Measurements from ENCODE around the gene FXYD2. TPM values are rescaled to one million over a fixed set of nuclear protein-coding genes. Genes with fewer than 3 reads are reported as not detected.

Gene FXYD2
- total and polyA plus RNA-seq, 9 of the 15 experiments (the other 6 are each of a cell fraction or from before 2014, with no cell fraction given), result not detected

DNA sequence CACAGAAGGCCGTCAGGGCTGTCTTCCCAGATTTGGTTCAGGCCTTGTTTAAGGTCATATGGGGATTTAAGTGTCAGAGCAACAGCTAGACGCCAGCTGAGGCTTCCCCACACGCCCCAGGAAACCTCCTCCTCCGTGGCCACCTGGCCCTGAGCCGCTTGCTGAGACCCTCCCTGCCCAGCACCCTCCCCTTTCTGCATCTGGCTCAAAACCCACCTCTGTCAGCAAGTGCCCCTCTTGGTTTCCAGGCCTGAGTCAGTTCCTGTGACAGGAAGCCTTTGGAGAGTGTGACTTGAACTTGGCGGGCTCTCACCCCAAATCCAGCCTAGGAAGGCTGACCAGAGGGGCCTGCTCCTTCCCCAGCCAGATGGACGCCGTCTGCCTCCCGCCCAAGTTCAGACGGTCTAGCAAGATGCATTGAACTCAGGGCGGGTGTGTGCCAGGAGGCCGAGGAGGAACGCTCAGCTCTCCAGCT is 561 bp downstream of the FXYD2 start:
- Histone ChIP-seq H2AFZ (ENCODE audit: low read depth, low read length) (no peak overlapping the region), H3K79me2 (ENCODE audit: control insufficient read depth, insufficient read depth, low read length) (no peaks in the 10 kb centered on the region), H4K20me1 (replicated peaks; ENCODE audit: control insufficient read depth, insufficient read depth, low read length) (peaks cover 13% of the 10 kb centered on the region; the same call in 1 of the 2 replicates), H3K27me3 (ENCODE audit: control insufficient read depth in 2 of 2, insufficient read depth in 2 of 2, low read length in 2 of 2) (peaks cover 18 to 65% of the 10 kb centered on the region in 2 experiments), H3K36me3 (ENCODE audit: control insufficient read depth, insufficient read depth, low read length) (no peaks in the 10 kb centered on the region), H3K9ac (ENCODE audit: insufficient read depth in 1 of 2, low read depth in 2 of 2, low read length in 2 of 2) (no peak overlapping the region), H3K27ac (ENCODE audit: extremely low read depth, low read depth, low read length) (no peak overlapping the region), H3K9me3 (replicated peaks; ENCODE audit: control insufficient read depth, insufficient read depth, low read depth, low read length) (no peaks in the 10 kb centered on the region), H3K4me1 (replicated peaks in 1 of 2; ENCODE audit: control insufficient read depth in 2 of 2, insufficient read depth in 2 of 2, low read length in 2 of 2) (peaks cover 0 to 28% of the 10 kb centered on the region in 2 experiments; a peak in 1 of 5 replicates), H3K9me1 (ENCODE audit: control insufficient read depth, insufficient read depth, low read length) (no peaks in the 10 kb centered on the region), H3K4me3 (no peak overlapping the region), H3K4me2 (ENCODE audit: insufficient read depth, low read length) (no peak overlapping the region)
- FAIRE-seq, result no peak
- no peak for DNase-seq (ENCODE audit: extremely low read depth in 1 of 4, low spot score in 3 of 4)
- BruUV-seq (replicated peaks), result no TSS peak
- in situ Hi-C loops (cut with MboI), result loop anchor here (5.0 kb wide), 2 partner anchors 123 to 223 kb away; no protein-coding TSS in a partner anchor
- no peak for ATAC-seq
- ChIA-PET POLR2A (interaction anchor here (0.6 to 1.0 kb wide), 2 partner anchors 15 to 133 kb away, joined by 3 to 4 read pairs; no protein-coding TSS in a partner anchor), CTCF (ENCODE audit: low intra/inter-chr PET ratio) (interaction anchor here (0.6 to 3.3 kb wide), 3 partner anchors 123 to 466 kb away, joined by 3 to 32 read pairs (median 25); no protein-coding TSS in a partner anchor)
- WGBS (ENCODE audit: insufficient coverage, low coverage, missing lambda C conversion rate), result 4% methylated on average over 12 of the region's 13 CpGs
- intact Hi-C loops (cut with micrococcal nuclease), result loop anchor here (1.0 kb wide), 1 partner anchor 123 kb away; no protein-coding TSS in a partner anchor
- TF ChIP-seq, protein P1, sequence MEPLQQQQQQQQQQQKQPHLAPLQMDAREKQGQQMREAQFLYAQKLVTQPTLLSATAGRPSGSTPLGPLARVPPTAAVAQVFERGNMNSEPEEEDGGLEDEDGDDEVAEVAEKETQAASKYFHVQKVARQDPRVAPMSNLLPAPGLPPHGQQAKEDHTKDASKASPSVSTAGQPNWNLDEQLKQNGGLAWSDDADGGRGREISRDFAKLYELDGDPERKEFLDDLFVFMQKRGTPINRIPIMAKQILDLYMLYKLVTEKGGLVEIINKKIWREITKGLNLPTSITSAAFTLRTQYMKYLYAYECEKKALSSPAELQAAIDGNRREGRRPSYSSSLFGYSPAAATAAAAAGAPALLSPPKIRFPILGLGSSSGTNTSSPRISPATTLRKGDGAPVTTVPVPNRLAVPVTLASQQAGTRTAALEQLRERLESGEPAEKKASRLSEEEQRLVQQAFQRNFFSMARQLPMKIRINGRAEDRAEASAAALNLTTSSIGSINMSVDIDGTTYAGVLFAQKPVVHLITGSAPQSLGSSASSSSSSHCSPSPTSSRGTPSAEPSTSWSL (CRISPR knock-in tag; IDR thresholded peaks at IDR 0.05; ENCODE audit: borderline replicate concordance), result no peak
- TF ChIP-seq ZFP36 (IDR thresholded peaks at IDR 0.05; ENCODE audit: low read depth, low read length, partially characterized antibody) (no peak), C11orf30 (IDR thresholded peaks at IDR 0.05; ENCODE audit: low read depth) (no peak), ERF (CRISPR knock-in tag; IDR thresholded peaks at IDR 0.05) (no peak), NFRKB (IDR thresholded peaks at IDR 0.05; ENCODE audit: low read depth) (no peak), ZNF57 (CRISPR knock-in tag; IDR thresholded peaks at IDR 0.05) (no peak), CHD4 (IDR thresholded peaks at IDR 0.05; ENCODE audit: insufficient read depth, insufficient replicate concordance, low read depth, low read length, poor library complexity, severe bottlenecking) (no peak), SRSF1 (IDR thresholded peaks at IDR 0.05; ENCODE audit: low read depth, low read length) (no peak)
- TF ChIP-seq, protein P2, sequence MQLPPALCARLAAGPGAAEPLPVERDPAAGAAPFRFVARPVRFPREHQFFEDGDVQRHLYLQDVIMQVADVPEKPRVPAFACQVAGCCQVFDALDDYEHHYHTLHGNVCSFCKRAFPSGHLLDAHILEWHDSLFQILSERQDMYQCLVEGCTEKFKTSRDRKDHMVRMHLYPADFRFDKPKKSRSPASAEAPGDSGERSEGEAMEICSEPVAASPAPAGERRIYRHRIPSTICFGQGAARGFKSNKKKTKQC (CRISPR knock-in tag; IDR thresholded peaks at IDR 0.05), result no peak
- TF ChIP-seq, protein P3, sequence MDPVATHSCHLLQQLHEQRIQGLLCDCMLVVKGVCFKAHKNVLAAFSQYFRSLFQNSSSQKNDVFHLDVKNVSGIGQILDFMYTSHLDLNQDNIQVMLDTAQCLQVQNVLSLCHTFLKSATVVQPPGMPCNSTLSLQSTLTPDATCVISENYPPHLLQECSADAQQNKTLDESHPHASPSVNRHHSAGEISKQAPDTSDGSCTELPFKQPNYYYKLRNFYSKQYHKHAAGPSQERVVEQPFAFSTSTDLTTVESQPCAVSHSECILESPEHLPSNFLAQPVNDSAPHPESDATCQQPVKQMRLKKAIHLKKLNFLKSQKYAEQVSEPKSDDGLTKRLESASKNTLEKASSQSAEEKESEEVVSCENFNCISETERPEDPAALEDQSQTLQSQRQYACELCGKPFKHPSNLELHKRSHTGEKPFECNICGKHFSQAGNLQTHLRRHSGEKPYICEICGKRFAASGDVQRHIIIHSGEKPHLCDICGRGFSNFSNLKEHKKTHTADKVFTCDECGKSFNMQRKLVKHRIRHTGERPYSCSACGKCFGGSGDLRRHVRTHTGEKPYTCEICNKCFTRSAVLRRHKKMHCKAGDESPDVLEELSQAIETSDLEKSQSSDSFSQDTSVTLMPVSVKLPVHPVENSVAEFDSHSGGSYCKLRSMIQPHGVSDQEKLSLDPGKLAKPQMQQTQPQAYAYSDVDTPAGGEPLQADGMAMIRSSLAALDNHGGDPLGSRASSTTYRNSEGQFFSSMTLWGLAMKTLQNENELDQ (CRISPR knock-in tag; IDR thresholded peaks at IDR 0.05; ENCODE audit: borderline replicate concordance), result no peak
- TF ChIP-seq, protein P4, sequence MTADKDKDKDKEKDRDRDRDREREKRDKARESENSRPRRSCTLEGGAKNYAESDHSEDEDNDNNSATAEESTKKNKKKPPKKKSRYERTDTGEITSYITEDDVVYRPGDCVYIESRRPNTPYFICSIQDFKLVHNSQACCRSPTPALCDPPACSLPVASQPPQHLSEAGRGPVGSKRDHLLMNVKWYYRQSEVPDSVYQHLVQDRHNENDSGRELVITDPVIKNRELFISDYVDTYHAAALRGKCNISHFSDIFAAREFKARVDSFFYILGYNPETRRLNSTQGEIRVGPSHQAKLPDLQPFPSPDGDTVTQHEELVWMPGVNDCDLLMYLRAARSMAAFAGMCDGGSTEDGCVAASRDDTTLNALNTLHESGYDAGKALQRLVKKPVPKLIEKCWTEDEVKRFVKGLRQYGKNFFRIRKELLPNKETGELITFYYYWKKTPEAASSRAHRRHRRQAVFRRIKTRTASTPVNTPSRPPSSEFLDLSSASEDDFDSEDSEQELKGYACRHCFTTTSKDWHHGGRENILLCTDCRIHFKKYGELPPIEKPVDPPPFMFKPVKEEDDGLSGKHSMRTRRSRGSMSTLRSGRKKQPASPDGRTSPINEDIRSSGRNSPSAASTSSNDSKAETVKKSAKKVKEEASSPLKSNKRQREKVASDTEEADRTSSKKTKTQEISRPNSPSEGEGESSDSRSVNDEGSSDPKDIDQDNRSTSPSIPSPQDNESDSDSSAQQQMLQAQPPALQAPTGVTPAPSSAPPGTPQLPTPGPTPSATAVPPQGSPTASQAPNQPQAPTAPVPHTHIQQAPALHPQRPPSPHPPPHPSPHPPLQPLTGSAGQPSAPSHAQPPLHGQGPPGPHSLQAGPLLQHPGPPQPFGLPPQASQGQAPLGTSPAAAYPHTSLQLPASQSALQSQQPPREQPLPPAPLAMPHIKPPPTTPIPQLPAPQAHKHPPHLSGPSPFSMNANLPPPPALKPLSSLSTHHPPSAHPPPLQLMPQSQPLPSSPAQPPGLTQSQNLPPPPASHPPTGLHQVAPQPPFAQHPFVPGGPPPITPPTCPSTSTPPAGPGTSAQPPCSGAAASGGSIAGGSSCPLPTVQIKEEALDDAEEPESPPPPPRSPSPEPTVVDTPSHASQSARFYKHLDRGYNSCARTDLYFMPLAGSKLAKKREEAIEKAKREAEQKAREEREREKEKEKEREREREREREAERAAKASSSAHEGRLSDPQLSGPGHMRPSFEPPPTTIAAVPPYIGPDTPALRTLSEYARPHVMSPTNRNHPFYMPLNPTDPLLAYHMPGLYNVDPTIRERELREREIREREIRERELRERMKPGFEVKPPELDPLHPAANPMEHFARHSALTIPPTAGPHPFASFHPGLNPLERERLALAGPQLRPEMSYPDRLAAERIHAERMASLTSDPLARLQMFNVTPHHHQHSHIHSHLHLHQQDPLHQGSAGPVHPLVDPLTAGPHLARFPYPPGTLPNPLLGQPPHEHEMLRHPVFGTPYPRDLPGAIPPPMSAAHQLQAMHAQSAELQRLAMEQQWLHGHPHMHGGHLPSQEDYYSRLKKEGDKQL (CRISPR knock-in tag; IDR thresholded peaks at IDR 0.05; ENCODE audit: borderline replicate concordance), result no peak
